ENCODE results near the gene NDP. TPM values are rescaled to one million over a fixed set of nuclear protein-coding genes. Genes with fewer than 3 reads are reported as not detected.

NDP gene
- total RNA-seq, 4 donors from 2014 or later, result 2.1 to 6.1 (median 2.3) TPM

DNA sequence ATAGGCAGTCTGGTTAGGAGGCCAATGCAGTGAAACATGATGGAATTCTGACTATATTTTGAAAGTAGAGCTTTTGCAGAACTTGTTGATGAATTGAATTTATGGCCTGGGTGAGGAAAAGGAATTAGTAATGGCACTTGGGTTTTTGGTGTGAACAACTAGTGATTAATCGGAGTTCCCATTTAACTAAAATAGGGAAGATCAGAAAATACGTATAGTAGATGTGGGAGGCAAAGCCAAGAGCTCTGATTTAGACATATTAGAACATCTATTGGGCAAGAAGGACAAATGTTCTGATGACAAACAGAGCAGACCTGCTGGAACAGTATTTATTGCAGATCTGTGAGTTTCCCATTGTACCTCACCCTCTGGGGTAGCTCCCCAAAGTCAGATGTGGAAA is 12.3 kb upstream of the NDP start:
- Histone ChIP-seq H3K27me3 (no peaks in the 10 kb centered on the region), H3K4me3 (no peak overlapping the region), H3K4me1 (no peaks in the 10 kb centered on the region), H3K36me3 (no peaks in the 10 kb centered on the region), H3K27ac (no peak overlapping the region), H3K9me3 (no peaks in the 10 kb centered on the region)
- WGBS, 2 donors, result 91 to 99% methylated on average over 2 of the region's 2 CpGs
- no peak for DNase-seq (ENCODE audit: low spot score in 2 of 2)
- TF ChIP-seq EP300 (IDR thresholded peaks at IDR 0.05) (no peak), POLR2A (IDR thresholded peaks at IDR 0.05) (no peak), CTCF (IDR thresholded peaks at IDR 0.05) (no peak)

DNA sequence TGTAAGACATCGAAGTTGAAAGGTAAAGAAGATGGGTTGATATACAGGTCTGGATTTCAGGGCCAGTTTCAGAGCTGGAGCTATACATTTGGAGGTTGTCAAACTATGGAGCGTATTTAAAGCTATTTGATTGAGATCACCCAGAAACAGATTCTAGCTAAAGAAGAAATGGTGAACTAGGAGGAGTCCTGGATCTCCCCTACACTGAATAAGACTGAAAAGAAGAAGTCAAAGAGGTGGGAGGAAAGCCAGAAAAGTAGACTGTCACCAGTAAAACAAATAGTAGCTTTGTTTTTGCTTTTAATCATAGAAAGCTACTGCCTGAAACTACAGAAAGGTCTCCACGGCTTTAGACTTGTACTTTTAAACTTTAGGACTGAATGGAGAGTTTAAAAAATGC is 5.0 kb upstream of the NDP start:
- Histone ChIP-seq H3K4me3 (no peak overlapping the region), H3K4me1 (no peaks in the 10 kb centered on the region), H3K36me3 (no peaks in the 10 kb centered on the region), H3K27me3 (peaks cover 0 to 17% of the 10 kb centered on the region in 2 donors), H3K9me3 (no peaks in the 10 kb centered on the region), H3K27ac (no peak overlapping the region)
- 65 to 83% methylated on average over 3 of the region's 3 CpGs for WGBS, 2 donors
- DNase-seq (ENCODE audit: low spot score in 2 of 2), result no peak
- TF ChIP-seq EP300 (IDR thresholded peaks at IDR 0.05), result no peak
- TF ChIP-seq CTCF (IDR thresholded peaks at IDR 0.05), result no peak
- no peak for TF ChIP-seq POLR2A (IDR thresholded peaks at IDR 0.05)

DNA sequence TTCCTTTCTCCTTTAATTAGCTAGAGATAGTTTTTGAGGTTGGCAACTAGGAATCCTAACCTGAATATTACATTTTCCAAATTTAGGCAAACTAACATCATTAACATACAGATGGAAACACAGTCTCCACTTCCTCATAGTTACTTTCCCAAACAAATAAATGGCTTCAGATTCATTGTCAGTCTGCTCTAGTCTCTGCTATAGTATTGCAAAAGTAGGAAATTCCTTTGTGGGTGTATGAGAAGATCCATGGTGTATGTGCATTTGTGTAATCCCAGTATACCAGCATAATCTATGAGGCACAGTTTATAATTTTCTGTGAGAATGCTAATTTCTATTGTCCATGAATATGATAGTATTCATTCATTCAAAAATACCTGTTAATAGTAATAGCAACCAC is 3.0 kb upstream of the NDP start:
- no peak overlapping the region for H3K27ac ChIP-seq
- no peak for TF ChIP-seq CTCF (IDR thresholded peaks at IDR 0.05)
- no peak for TF ChIP-seq POLR2A (IDR thresholded peaks at IDR 0.05)
- TF ChIP-seq EP300 (IDR thresholded peaks at IDR 0.05), result no peak
- H3K27me3 ChIP-seq, result peaks cover 0 to 33% of the 10 kb centered on the region in 2 donors
- DNase-seq (ENCODE audit: low spot score in 2 of 2), result no peak
- no peaks in the 10 kb centered on the region for H3K36me3 ChIP-seq
- no peaks in the 10 kb centered on the region for H3K9me3 ChIP-seq
- no peak overlapping the region for H3K4me3 ChIP-seq
- H3K4me1 ChIP-seq, result no peaks in the 10 kb centered on the region

- TF ChIP-seq EP300 (IDR thresholded peaks at IDR 0.05) (no peak), POLR2A (IDR thresholded peaks at IDR 0.05) (no peak), CTCF (IDR thresholded peaks at IDR 0.05) (no peak)
- Histone ChIP-seq H3K27ac (no peak overlapping the region), H3K27me3 (peaks cover 0 to 37% of the 10 kb centered on the region in 2 donors), H3K4me3 (no peak overlapping the region), H3K9me3 (no peaks in the 10 kb centered on the region), H3K36me3 (no peaks in the 10 kb centered on the region), H3K4me1 (no peaks in the 10 kb centered on the region)
- WGBS, 2 donors, result 72 to 100% methylated on average over 2 to 5 of the region's 5 CpGs
- DNase-seq (ENCODE audit: low spot score in 2 of 2), result no peak
Measured at GRCh38 chrX:43975796-43976195, 2.6 kb upstream of the NDP start.

GRCh38 chrX:43974741-43975465 is 1.7 kb upstream of the NDP start:
- Histone ChIP-seq H3K27ac (no peak overlapping the region), H3K27me3 (peaks cover 0 to 44% of the 10 kb centered on the region in 2 donors), H3K4me3 (no peak overlapping the region), H3K9me3 (no peaks in the 10 kb centered on the region), H3K4me1 (no peaks in the 10 kb centered on the region), H3K36me3 (no peaks in the 10 kb centered on the region)
- DNase-seq (ENCODE audit: low spot score in 2 of 2), result no peak
- 86 to 95% methylated on average over 6 of the region's 6 CpGs for WGBS, 2 donors
- TF ChIP-seq EP300 (IDR thresholded peaks at IDR 0.05) (no peak), CTCF (IDR thresholded peaks at IDR 0.05) (no peak), POLR2A (IDR thresholded peaks at IDR 0.05) (no peak)

Measured in tibial nerve (tissue), 4 donors.